Ishikawa (cell line): ENCODE results near the gene TRMT10B.

Source experiments
- CEBPB ChIP-seq: IDR thresholded peaks from 2 replicates; pipeline ENCODE4 v1.6.1; 2012
- EGR1 ChIP-seq: IDR thresholded peaks from 2 replicates; pipeline ENCODE4 v1.6.1; 2012
- EP300 ChIP-seq: IDR thresholded peaks from 2 replicates; pipeline ENCODE4 v1.6.1; 2012; ENCODE audit warnings: borderline replicate concordance
- NFIC ChIP-seq: IDR thresholded peaks from 2 replicates; pipeline ENCODE4 v1.6.1; 2012
- TAF1 ChIP-seq: IDR thresholded peaks from 2 replicates; pipeline ENCODE4 v1.6.1; 2012; ENCODE audit warnings: low read depth, mild to moderate bottlenecking
- TEAD4 ChIP-seq: IDR thresholded peaks from 2 replicates; pipeline ENCODE4 v1.6.1; 2012
- YY1 ChIP-seq: IDR thresholded peaks from 2 replicates; pipeline ENCODE4 v1.6.1; 2012; ENCODE audit warnings: low read depth
- ZBTB7A ChIP-seq: IDR thresholded peaks from 2 replicates; pipeline ENCODE4 v1.6.1; 2012; ENCODE audit warnings: low read depth
- TF ChIP-seq, protein P1 (sequence below): IDR thresholded peaks from 2 replicates; pipeline ENCODE4 v1.6.1; 2012
- TF ChIP-seq, protein P2 (sequence below): IDR thresholded peaks from 2 replicates; pipeline ENCODE4 v1.6.1; 2012; ENCODE audit warnings: low read depth, mild to moderate bottlenecking

- no peak for TF ChIP-seq ZBTB7A
- TF ChIP-seq, protein P1, sequence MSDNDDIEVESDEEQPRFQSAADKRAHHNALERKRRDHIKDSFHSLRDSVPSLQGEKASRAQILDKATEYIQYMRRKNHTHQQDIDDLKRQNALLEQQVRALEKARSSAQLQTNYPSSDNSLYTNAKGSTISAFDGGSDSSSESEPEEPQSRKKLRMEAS = no peak
- TF ChIP-seq CEBPB = no peak
- TF ChIP-seq TEAD4 = no peak
- no peak for TF ChIP-seq EP300
- TF ChIP-seq, protein P2, sequence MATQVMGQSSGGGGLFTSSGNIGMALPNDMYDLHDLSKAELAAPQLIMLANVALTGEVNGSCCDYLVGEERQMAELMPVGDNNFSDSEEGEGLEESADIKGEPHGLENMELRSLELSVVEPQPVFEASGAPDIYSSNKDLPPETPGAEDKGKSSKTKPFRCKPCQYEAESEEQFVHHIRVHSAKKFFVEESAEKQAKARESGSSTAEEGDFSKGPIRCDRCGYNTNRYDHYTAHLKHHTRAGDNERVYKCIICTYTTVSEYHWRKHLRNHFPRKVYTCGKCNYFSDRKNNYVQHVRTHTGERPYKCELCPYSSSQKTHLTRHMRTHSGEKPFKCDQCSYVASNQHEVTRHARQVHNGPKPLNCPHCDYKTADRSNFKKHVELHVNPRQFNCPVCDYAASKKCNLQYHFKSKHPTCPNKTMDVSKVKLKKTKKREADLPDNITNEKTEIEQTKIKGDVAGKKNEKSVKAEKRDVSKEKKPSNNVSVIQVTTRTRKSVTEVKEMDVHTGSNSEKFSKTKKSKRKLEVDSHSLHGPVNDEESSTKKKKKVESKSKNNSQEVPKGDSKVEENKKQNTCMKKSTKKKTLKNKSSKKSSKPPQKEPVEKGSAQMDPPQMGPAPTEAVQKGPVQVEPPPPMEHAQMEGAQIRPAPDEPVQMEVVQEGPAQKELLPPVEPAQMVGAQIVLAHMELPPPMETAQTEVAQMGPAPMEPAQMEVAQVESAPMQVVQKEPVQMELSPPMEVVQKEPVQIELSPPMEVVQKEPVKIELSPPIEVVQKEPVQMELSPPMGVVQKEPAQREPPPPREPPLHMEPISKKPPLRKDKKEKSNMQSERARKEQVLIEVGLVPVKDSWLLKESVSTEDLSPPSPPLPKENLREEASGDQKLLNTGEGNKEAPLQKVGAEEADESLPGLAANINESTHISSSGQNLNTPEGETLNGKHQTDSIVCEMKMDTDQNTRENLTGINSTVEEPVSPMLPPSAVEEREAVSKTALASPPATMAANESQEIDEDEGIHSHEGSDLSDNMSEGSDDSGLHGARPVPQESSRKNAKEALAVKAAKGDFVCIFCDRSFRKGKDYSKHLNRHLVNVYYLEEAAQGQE = no peak
- no peak for TF ChIP-seq EGR1
- no peak for TF ChIP-seq NFIC
- no peak for TF ChIP-seq TAF1
- no peak for TF ChIP-seq YY1
Observed at GRCh38 chr9:37740631-37741328, 12.8 kb upstream of the TRMT10B start.
